ENCODE data around the gene C12orf54.

DNA sequence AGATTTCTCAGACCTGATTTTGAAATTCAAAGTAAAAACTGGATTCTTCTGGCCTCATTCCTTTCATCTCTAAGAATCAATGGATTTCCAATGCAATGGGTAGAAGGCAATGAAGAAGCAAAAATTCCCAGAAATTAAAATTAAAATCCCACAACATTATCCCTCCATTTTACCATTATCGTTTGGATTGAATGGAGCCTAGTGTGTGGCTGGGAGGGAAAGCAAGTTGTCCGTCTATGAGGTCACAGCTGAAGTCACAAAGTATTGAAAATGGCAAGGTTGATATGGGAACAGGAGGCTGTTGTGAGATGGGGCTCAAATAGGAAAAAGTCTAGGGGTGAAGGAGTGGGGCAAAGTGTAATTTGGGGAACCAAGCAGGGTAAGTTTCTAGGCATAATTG, at the start of gene C12orf54:
- no peak for TF ChIP-seq TEAD4 (IDR thresholded peaks at IDR 0.05; ENCODE audit: borderline replicate concordance, insufficient read depth)
- TF ChIP-seq SIN3A (IDR thresholded peaks at IDR 0.05; ENCODE audit: borderline replicate concordance, low read depth, low read length): no peak
- TF ChIP-seq, protein P1, sequence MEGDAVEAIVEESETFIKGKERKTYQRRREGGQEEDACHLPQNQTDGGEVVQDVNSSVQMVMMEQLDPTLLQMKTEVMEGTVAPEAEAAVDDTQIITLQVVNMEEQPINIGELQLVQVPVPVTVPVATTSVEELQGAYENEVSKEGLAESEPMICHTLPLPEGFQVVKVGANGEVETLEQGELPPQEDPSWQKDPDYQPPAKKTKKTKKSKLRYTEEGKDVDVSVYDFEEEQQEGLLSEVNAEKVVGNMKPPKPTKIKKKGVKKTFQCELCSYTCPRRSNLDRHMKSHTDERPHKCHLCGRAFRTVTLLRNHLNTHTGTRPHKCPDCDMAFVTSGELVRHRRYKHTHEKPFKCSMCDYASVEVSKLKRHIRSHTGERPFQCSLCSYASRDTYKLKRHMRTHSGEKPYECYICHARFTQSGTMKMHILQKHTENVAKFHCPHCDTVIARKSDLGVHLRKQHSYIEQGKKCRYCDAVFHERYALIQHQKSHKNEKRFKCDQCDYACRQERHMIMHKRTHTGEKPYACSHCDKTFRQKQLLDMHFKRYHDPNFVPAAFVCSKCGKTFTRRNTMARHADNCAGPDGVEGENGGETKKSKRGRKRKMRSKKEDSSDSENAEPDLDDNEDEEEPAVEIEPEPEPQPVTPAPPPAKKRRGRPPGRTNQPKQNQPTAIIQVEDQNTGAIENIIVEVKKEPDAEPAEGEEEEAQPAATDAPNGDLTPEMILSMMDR (IDR thresholded peaks at IDR 0.05): no peak
- TF ChIP-seq NFIC (IDR thresholded peaks at IDR 0.05; ENCODE audit: borderline replicate concordance): no peak
- TF ChIP-seq MEF2A (IDR thresholded peaks at IDR 0.05; ENCODE audit: borderline replicate concordance, low read depth): no peak
- TF ChIP-seq, protein P2, sequence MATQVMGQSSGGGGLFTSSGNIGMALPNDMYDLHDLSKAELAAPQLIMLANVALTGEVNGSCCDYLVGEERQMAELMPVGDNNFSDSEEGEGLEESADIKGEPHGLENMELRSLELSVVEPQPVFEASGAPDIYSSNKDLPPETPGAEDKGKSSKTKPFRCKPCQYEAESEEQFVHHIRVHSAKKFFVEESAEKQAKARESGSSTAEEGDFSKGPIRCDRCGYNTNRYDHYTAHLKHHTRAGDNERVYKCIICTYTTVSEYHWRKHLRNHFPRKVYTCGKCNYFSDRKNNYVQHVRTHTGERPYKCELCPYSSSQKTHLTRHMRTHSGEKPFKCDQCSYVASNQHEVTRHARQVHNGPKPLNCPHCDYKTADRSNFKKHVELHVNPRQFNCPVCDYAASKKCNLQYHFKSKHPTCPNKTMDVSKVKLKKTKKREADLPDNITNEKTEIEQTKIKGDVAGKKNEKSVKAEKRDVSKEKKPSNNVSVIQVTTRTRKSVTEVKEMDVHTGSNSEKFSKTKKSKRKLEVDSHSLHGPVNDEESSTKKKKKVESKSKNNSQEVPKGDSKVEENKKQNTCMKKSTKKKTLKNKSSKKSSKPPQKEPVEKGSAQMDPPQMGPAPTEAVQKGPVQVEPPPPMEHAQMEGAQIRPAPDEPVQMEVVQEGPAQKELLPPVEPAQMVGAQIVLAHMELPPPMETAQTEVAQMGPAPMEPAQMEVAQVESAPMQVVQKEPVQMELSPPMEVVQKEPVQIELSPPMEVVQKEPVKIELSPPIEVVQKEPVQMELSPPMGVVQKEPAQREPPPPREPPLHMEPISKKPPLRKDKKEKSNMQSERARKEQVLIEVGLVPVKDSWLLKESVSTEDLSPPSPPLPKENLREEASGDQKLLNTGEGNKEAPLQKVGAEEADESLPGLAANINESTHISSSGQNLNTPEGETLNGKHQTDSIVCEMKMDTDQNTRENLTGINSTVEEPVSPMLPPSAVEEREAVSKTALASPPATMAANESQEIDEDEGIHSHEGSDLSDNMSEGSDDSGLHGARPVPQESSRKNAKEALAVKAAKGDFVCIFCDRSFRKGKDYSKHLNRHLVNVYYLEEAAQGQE (IDR thresholded peaks at IDR 0.05; ENCODE audit: low read depth, low read length): no peak
- TF ChIP-seq RXRA (IDR thresholded peaks at IDR 0.05; ENCODE audit: borderline replicate concordance, low read depth): no peak
- TF ChIP-seq SMC3 (IDR thresholded peaks at IDR 0.05; ENCODE audit: low read depth, low read length): no peak
